ENCODE results near the gene CSNK1D. TPM values are rescaled to one million over a fixed set of nuclear protein-coding genes. Genes with fewer than 3 reads are reported as not detected.

The CSNK1D gene
- total and polyA plus RNA-seq, 10 of the 15 experiments (the other 5 are each of a cell fraction or from before 2014, with no cell fraction given): 5.7 to 105 (median 58.1) TPM

- TF ChIP-seq BCL3 (IDR thresholded peaks at IDR 0.05; ENCODE audit: borderline replicate concordance, insufficient read depth, low read depth, low read length, poor library complexity, severe bottlenecking): no peak
- no peak for TF ChIP-seq LARP7 (IDR thresholded peaks at IDR 0.05)
- peak; percentile 70; the same call in 1 of the 2 replicates for TF ChIP-seq SMARCA5 (IDR thresholded peaks at IDR 0.05)
- TF ChIP-seq EP300 (IDR thresholded peaks at IDR 0.05; ENCODE audit: borderline replicate concordance in 1 of 2, control insufficient read depth in 1 of 2, low read depth in 2 of 2, low read length in 2 of 2): no peak
- no peak for TF ChIP-seq MXI1 (IDR thresholded peaks at IDR 0.05; ENCODE audit: low read depth, low read length)
These were observed 25.3 kb upstream of the CSNK1D start (continued) for GRCh38 chr17:82298538-82299421.

- peak overlapping the region; percentile 90 for H3K9ac ChIP-seq (ENCODE audit: control insufficient read depth, insufficient read depth, low read length)
- peak overlapping the region; percentile 79 for H3K4me3 ChIP-seq
- POLR2A ChIA-PET: interaction anchor here (0.7 to 3.0 kb wide), 16 partner anchors 8 to 209 kb away, joined by 3 to 20 read pairs (median 4); partner anchors contain the start of genes CCDC57, CD7, CSNK1D and SLC16A3
- SMC1A ChIA-PET (ENCODE audit: uncharacterized antibody, unreplicated experiment): interaction anchor here (0.6 to 2.8 kb wide), 15 partner anchors 13 to 177 kb away, joined by 3 to 15 read pairs (median 5); partner anchors contain the start of gene SLC16A3
- RAD21 ChIA-PET (ENCODE audit: unreplicated experiment): interaction anchor here (0.7 to 7.9 kb wide), 13 partner anchors 11 to 192 kb away, joined by 3 to 77 read pairs (median 4); partner anchors contain the start of gene CSNK1D
- CTCF ChIA-PET: interaction anchor here (0.5 to 8.7 kb wide), 8 partner anchors 26 to 593 kb away, joined by 3 to 94 read pairs (median 6); no protein-coding TSS in a partner anchor
- no peaks in the 10 kb centered on the region for H3K9me3 ChIP-seq (replicated peaks; ENCODE audit: control insufficient read depth, insufficient read depth, low read length)
- WGBS (ENCODE audit: insufficient coverage, insufficient replicate concordance, low lambda C conversion rate, missing lambda C conversion rate): under 1% methylated on average over 33 of the region's 36 CpGs
- peak overlapping the region; percentile 91 for H3K4me2 ChIP-seq (ENCODE audit: control insufficient read depth, insufficient read depth)
- FAIRE-seq (peak; percentile 80), DNase-seq (ENCODE audit: low read depth, low spot score) (peak; percentile 80), ATAC-seq (peak; percentile 75)
- H3K79me2 ChIP-seq (ENCODE audit: control insufficient read depth, insufficient read depth, low read length): no peaks in the 10 kb centered on the region
- H2AFZ ChIP-seq (ENCODE audit: control insufficient read depth, low read depth, low read length): peak overlapping the region; percentile 85
- in situ Hi-C loops (cut with MboI) (no loop called here), intact Hi-C loops (cut with micrococcal nuclease; ENCODE audit: unreplicated experiment) (no loop called here)
- no peaks in the 10 kb centered on the region for H3K36me3 ChIP-seq (ENCODE audit: control insufficient read depth in 2 of 2, insufficient read depth in 2 of 2, low read length in 1 of 2)
- H4K20me1 ChIP-seq (ENCODE audit: control insufficient read depth, insufficient read depth): no peaks in the 10 kb centered on the region
- peaks cover 37% of the 10 kb centered on the region for H3K4me1 ChIP-seq (ENCODE audit: control insufficient read depth, insufficient read depth, low read length)
- BruUV-seq (replicated peaks): TSS peak; percentile 71
- no peaks in the 10 kb centered on the region for H3K27me3 ChIP-seq (replicated peaks in 1 of 2; ENCODE audit: control insufficient read depth in 2 of 2, insufficient read depth in 2 of 2, low read length in 1 of 2)
- peak overlapping the region; percentile 80 for H3K27ac ChIP-seq (ENCODE audit: control insufficient read depth, insufficient read depth)
- TF ChIP-seq MXI1 (IDR thresholded peaks at IDR 0.05; ENCODE audit: low read depth, low read length) (peak; percentile 88), ETV6 (conservative IDR thresholded peaks at IDR 0.05 in 1 of 2, IDR thresholded peaks at IDR 0.05 in 1 of 2; ENCODE audit: borderline replicate concordance in 1 of 2, low read depth in 1 of 2) (peak in 1 of 2 experiments; percentile 72; a peak in 2 of 4 replicates), SMARCA5 (IDR thresholded peaks at IDR 0.05) (peak; percentile 37), ATF7 (IDR thresholded peaks at IDR 0.05; ENCODE audit: low read depth) (peak; percentile 95), MLLT1 (IDR thresholded peaks at IDR 0.05) (peak; percentile 64), PML (IDR thresholded peaks at IDR 0.05; ENCODE audit: low read length) (no peak), POU2F2 (IDR thresholded peaks at IDR 0.05; ENCODE audit: borderline replicate concordance, low read depth, low read length) (peak; percentile 75; the same call in 1 of the 3 replicates), BACH1 (IDR thresholded peaks at IDR 0.05; ENCODE audit: borderline replicate concordance) (peak; percentile 90), HDGF (IDR thresholded peaks at IDR 0.05) (peak; percentile 96), RELA (IDR thresholded peaks at IDR 0.05; ENCODE audit: borderline replicate concordance, partially characterized antibody) (peak; percentile 37), TBL1XR1 (IDR thresholded peaks at IDR 0.05; ENCODE audit: low read depth, low read length) (no peak)
These were observed 24.4 kb upstream of the CSNK1D start for GRCh38 chr17:82297714-82298537.

Measured in GM12878 (cell line).